GM19043 (cell line): Measurements from ENCODE around the gene SNRPB.
"Not testable (repeated sequence)": the region's sequence is repeated elsewhere in the genome, so short reads cannot be mapped to it uniquely, and the experiment has no call there.

Source experiments
- ATAC-seq: cut with Tn5 transposase; IDR thresholded peaks from one replicate; pipeline ENCODE4 v1.9.1; 2021; ENCODE audit warnings: low read depth; ENCODE audit not compliant: unreplicated experiment

SNRPB gene

GRCh38 chr20:2470423-2471193 is at the start of gene SNRPB:
TSS of gene SNRPB (minus strand) at chr20:2470789. CDS start at chr20:2470690, 99 bp downstream.
- ATAC-seq = peak; percentile 95

- no peak for ATAC-seq
Observed at GRCh38 chr20:2519115-2519809, 48.7 kb upstream of the SNRPB start.

- no peak for ATAC-seq
Observed at GRCh38 chr20:2518558-2518957, 48.0 kb upstream of the SNRPB start.

- no peak for ATAC-seq
Observed at GRCh38 chr20:2518096-2518495, 47.5 kb upstream of the SNRPB start.

- no peak for ATAC-seq
Observed at GRCh38 chr20:2516399-2516798, 45.8 kb upstream of the SNRPB start.

- no peak for ATAC-seq
Observed at GRCh38 chr20:2515203-2515602, 44.6 kb upstream of the SNRPB start.

- ATAC-seq = no peak
Observed at GRCh38 chr20:2509794-2510193, 39.2 kb upstream of the SNRPB start.

GRCh38 chr20:2509468-2509781 is 38.8 kb upstream of the SNRPB start:
- no peak for ATAC-seq

- peak; percentile 94 for ATAC-seq
Observed at GRCh38 chr20:2508631-2509467, 38.3 kb upstream of the SNRPB start, which contains the start of gene ZNF343. TSS of gene ZNF343 (minus strand) at chr20:2508915. CDS start at chr20:2493895, 15,020 bp downstream.

- ATAC-seq = no peak
Observed at GRCh38 chr20:2507875-2508630, 37.5 kb upstream of the SNRPB start.

GRCh38 chr20:2507464-2507863 is 36.9 kb upstream of the SNRPB start:
- ATAC-seq = no peak

GRCh38 chr20:2506426-2506825 is 35.8 kb upstream of the SNRPB start:
- ATAC-seq = not testable (repeated sequence)

GRCh38 chr20:2504803-2505202 is 34.2 kb upstream of the SNRPB start:
- not testable (repeated sequence) for ATAC-seq

GRCh38 chr20:2502808-2503384 is 32.3 kb upstream of the SNRPB start:
- ATAC-seq = not testable (repeated sequence)

- no peak for ATAC-seq
Observed at GRCh38 chr20:2485661-2486060, 15.1 kb upstream of the SNRPB start.

- ATAC-seq = no peak
Observed at GRCh38 chr20:2485080-2485479, 14.5 kb upstream of the SNRPB start.

- ATAC-seq = no peak
Observed at GRCh38 chr20:2483504-2483903, 12.9 kb upstream of the SNRPB start.

GRCh38 chr20:2480381-2480780 is 9.8 kb upstream of the SNRPB start:
- no peak for ATAC-seq

GRCh38 chr20:2476742-2477615 is 6.4 kb upstream of the SNRPB start:
- no peak for ATAC-seq
